ENCODE results near the gene CAMK1D.
A peak's percentile ranks its signal among the peaks of the same experiment; 100 is the strongest.
"Not testable (repeated sequence)": the region's sequence is repeated elsewhere in the genome, so short reads cannot be mapped to it uniquely, and the experiment has no call there.

Gene CAMK1D

DNA sequence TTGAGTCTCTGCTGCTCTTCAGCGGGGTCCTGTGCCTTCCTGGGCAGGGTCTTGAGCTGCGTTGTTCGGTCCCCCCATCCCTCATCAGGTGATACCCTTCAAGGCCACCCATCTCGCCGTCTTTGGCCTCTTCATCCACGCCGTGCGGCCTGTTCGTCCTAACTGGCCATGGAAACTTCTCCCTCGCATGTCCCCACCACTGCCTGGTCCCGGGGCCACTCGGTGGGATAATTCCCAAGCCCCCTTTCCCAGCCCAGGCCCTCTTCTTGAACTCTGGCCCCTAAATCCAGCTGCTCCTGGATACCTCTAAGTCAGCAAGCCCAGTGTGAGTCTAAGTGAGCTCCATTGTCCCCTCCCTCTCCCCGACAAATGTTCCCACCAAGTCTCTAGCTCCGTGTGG is 74.5 kb downstream of the CAMK1D start:
- no peak for DNase-seq (ENCODE audit: extremely low read depth in 1 of 2, low read depth in 1 of 2)

DNA sequence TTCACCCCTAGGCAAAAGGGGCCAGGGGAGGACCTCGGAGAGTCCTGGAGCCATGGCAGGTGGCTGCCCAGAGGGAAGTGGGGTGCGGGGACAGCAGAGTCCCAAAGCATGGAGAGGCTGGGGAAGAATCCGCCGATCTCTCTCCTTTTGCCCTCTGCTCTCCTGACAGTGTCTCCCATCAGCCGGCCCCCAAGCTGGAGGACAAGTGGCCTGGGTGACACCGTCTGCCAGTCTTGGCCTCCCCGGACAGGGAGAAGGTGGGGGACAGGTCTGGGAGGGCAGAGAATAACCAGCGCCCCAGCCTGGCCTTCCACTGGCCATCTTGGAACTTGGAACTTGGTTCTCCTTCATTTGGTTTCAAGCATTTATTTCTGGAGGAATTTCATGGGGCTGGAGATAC is 77.9 kb downstream of the CAMK1D start:
- no peak for DNase-seq (ENCODE audit: extremely low read depth in 1 of 2, low read depth in 1 of 2)

- DNase-seq (ENCODE audit: extremely low read depth in 1 of 2, low read depth in 1 of 2), result no peak
These were observed 79.2 kb downstream of the CAMK1D start for GRCh38 chr10:12428447-12429135.

GRCh38 chr10:12430406-12430982 is 81.1 kb downstream of the CAMK1D start:
- no peak for DNase-seq (ENCODE audit: extremely low read depth in 1 of 2, low read depth in 1 of 2)

GRCh38 chr10:12431151-12432101 is 82.1 kb downstream of the CAMK1D start:
- DNase-seq (ENCODE audit: extremely low read depth in 1 of 2, low read depth in 1 of 2), result no peak

DNA sequence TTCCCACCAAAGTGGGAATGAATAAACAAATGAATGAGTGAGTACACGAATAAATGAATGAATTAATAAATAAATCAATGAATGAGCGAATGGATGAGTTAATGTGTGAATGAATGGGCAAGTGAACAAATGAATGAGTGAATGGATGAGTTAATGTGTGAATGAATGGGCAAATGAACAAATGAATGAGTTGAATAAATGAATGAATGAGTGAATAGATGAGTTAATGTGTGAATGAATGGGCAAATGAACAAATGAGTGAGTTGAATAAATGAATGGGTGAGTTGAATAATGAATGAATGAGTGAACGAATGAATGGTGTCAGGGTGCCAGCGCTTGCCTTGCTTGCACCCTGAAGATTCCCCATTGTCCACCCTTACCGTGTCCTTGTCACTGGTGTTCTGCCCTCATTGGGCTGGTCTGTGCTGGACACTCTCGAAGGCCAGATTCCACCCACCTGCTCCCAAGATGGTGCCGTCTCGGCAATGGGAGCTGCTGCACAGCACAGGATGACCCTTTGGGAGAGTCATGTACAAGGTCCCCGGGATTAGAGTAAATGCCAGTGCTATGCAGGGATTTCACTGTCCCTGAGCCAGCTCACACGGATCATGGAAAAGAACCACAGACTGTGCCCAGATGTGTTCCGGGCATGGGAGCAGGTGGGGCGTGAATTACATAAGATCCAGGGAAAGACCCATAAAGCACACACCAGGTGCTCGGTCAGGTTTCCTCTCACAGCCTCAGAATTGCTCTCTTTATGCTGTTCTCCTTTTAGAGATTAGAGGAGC is 83.2 kb downstream of the CAMK1D start:
- DNase-seq (ENCODE audit: extremely low read depth in 1 of 2, low read depth in 1 of 2), result no peak

DNA sequence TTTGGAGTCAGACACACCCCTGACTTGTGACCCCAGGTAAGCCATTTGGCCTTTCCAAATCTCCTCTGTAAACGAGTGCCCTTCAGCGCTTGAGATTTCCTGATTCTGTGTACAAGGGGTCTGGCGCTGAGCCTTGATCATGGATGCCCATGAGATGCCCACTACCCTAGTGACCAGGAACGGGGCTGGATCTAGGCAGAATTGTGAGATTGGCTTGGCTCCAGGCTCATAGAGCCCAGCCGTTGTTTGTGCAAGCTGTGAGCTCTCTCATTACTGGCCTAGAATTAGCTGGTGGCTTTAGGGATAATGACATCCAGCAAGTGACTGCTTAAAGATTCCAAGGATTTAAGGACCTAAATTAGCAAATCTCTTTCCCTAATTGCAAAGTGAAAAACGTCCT is 84.9 kb downstream of the CAMK1D start:
- DNase-seq (ENCODE audit: extremely low read depth in 1 of 2, low read depth in 1 of 2), result no peak

- DNase-seq (ENCODE audit: extremely low read depth in 1 of 2, low read depth in 1 of 2), result not testable (repeated sequence)
These were observed 85.3 kb downstream of the CAMK1D start for GRCh38 chr10:12434677-12435076.

DNA sequence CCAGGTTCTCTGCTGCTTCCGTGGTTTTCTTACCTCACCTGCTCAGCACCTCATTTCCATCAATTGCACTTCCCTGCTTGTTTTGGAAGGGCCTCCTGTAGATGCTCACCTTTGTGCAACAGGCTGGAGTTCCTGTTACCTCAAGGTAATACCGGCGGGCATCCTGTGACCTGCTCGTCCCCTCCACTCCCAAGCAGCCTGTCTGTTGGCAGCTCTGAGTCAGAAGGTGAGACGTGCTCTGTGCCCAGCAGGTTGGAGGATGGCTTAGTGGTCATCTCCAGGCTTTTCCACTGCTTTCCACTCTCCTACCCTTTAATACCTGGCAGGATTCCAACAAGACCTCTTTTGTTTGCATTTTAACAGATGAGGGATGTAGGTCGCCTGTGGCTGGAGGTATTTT is 86.0 kb downstream of the CAMK1D start:
- no peak for DNase-seq (ENCODE audit: extremely low read depth in 1 of 2, low read depth in 1 of 2)

GRCh38 chr10:12438919-12439692 is 89.8 kb downstream of the CAMK1D start:
- DNase-seq (ENCODE audit: extremely low read depth in 1 of 2, low read depth in 1 of 2), result no peak

DNA sequence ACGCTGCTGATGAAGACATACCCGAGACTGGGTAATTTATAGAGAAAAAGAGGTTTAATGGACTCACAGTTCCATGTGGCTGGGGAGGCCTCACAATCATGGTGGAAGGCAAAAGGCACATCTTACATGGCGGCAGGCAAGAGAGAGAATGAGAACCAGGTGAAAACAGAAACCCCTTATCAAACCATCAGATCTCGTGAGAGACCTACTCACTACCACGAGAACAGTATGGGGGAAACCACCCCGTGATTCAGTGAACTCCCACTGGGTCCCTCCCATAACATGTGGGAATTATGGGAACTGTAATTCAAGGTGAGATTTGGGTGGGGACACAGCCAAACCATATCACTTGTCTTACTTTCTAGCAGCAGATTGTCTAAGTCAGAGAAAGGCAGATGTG is 90.4 kb downstream of the CAMK1D start:
- DNase-seq (ENCODE audit: extremely low read depth in 1 of 2, low read depth in 1 of 2), result not testable (repeated sequence)

DNA sequence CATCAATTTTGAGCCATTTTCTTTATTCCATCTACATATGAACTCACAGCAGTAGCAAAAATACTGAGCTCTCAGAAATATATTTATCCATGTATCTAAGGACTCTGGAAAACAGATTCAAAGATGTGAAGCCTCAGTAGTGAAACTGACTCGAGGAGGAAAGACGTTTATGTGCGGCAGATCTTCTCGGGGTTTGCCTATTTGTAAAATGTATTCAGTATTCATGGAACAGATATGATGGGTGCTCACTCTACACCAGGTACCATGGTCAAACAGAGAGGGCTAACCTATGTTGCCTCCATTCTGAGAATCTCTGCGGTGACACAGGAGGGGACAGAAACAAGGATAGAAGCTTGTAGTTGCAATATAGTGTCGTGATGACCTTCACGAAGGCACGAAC is 93.7 kb downstream of the CAMK1D start:
- no peak for DNase-seq (ENCODE audit: extremely low read depth in 1 of 2, low read depth in 1 of 2)

DNA sequence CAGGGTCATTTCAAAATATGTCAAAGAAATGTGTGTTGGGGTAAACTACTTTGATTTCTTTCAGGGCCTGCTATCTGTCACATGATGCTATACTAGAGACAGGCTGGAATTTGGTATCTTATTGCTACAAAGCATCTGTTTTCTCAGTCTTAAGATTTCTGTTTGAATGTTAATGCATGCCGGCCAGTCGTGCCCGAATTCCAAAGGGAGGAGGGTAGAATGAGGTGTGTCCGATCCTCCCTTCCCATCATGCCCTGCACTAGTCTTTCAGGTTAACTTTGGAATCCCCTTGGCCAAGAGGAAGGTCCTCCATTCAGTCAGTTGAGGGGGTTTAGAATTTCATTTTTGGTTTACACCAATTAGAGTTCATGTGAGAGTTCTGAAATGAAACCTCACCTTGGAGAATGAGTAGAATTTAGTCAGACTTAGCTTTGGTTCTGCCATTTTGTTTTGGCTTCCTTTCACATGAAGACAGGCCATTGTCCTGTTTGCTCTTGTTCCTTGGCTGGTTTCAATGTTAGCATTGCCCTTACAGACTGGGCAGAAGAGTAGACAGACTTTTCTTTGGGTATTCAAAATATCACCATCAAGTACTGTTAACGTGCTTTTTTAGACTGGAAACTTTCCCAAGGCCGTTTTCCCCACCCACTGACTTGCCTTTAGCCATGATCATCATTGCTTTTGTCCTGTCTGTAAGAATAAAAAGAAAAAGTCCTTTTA is 95.8 kb downstream of the CAMK1D start:
- no peak for DNase-seq (ENCODE audit: extremely low read depth in 1 of 2, low read depth in 1 of 2)

GRCh38 chr10:12445701-12446334 is 96.5 kb downstream of the CAMK1D start:
- DNase-seq (ENCODE audit: extremely low read depth in 1 of 2, low read depth in 1 of 2), result no peak

DNA sequence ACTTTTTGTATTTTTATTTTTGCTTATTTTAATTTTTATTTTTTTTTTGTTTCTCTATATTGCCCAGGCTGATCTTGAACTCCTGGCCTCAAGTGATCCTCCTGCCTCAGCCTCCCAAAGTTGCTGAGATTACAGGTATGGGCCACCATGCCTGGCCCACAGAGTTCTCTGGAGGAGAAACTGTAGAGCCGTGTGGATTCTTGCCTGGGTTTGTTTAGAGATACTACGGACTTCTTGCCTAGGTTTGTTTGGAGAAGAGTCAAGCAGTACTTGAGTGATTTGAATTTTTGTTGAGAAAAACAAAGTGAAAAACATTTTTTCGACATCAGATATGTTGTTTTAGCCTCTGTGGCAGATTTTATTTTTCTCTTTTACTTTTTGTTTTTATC is 99.0 kb downstream of the CAMK1D start:
- no peak for DNase-seq (ENCODE audit: extremely low read depth in 1 of 2, low read depth in 1 of 2)

GRCh38 chr10:12448729-12449391 is 99.5 kb downstream of the CAMK1D start:
- DNase-seq (ENCODE audit: extremely low read depth in 1 of 2, low read depth in 1 of 2), result peak; percentile 39 to 71

GRCh38 chr10:12455318-12455717 is 106.0 kb downstream of the CAMK1D start:
- DNase-seq (ENCODE audit: extremely low read depth in 1 of 2, low read depth in 1 of 2), result no peak

DNA sequence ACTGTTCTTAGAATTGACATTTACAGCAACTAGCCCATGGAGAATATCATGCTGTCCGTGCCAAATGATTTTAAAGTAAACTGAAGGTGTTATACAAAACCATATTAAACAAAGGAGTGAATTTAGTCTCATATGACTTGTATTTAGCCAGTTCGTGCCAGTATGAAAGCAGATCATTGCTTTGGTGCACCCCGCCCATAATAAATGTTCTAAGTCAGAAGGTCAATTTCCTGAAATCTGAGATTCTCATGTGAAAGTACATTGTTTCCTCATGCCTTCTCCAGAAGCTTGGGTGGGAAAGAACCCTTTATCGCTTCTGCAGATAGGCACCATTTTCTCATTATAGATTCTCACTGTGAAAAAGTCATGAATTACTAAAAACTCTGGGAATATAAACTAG is 106.4 kb downstream of the CAMK1D start:
- no peak for DNase-seq (ENCODE audit: extremely low read depth in 1 of 2, low read depth in 1 of 2)

DNA sequence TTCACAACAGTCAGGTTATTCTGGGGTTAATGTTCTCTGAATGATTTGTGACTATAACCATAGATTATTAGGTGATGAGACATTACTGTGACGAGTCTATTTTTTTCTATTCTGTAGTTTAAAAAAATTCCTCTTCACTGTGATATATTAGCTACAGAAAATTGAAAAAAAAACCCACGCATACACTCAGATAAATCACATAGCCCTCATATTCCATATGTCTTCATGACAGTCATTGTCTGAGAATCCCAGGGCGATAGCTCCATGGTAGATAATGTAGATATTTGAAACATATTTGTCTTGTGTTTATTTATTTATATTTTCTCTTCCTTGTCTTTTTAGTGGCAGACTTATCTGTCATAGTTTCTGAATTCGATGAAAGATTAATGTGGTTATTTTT is 110.0 kb downstream of the CAMK1D start:
- DNase-seq (ENCODE audit: extremely low read depth in 1 of 2, low read depth in 1 of 2), result no peak
